ENCODE measurements around the gene TBC1D2B. TPM values are rescaled to one million over a fixed set of nuclear protein-coding genes. Genes with fewer than 3 reads are reported as not detected.
"Not testable (repeated sequence)": the region's sequence is repeated elsewhere in the genome, so short reads cannot be mapped to it uniquely, and the experiment has no call there.

The TBC1D2B gene
- total and polyA plus RNA-seq, 3 donors from 2014 or later: 28.9 to 41.5 (median 40.6) TPM

DNA sequence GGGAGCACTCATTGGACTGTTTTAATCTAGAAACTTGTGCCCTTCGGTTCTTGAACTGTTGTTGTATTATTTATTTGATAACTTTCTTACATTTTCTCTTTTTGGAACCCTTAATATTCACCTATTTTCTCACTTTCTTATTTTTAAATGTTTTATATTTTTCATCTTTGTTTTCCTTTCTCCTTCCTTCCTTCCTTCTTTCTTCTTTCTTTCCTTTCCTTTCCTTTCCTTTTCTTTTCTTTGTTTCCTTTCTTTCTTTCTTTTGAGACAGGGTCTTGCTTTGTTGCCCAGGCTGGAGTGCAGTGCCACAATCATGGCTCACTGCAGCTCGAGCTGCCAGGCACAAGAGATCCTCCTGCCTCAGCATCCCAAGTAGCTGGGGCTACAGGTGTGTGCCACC lies 108.5 kb downstream of the TBC1D2B start:
- H3K9me3 ChIP-seq: no peaks in the 10 kb centered on the region
- intact Hi-C loops (cut with DNase I; ENCODE audit: low total_unique reads): loop anchor here (5.0 to 10.0 kb wide), 2 partner anchors 138 to 276 kb away; no protein-coding TSS in a partner anchor
- H3K27me3 ChIP-seq: no peaks in the 10 kb centered on the region
- peaks cover 9% of the 10 kb centered on the region for H3K4me1 ChIP-seq
- DNase-seq: no peak
- no peak overlapping the region for H3K4me3 ChIP-seq
- TF ChIP-seq POLR2A (IDR thresholded peaks at IDR 0.05): no peak
- TF ChIP-seq, protein P1, sequence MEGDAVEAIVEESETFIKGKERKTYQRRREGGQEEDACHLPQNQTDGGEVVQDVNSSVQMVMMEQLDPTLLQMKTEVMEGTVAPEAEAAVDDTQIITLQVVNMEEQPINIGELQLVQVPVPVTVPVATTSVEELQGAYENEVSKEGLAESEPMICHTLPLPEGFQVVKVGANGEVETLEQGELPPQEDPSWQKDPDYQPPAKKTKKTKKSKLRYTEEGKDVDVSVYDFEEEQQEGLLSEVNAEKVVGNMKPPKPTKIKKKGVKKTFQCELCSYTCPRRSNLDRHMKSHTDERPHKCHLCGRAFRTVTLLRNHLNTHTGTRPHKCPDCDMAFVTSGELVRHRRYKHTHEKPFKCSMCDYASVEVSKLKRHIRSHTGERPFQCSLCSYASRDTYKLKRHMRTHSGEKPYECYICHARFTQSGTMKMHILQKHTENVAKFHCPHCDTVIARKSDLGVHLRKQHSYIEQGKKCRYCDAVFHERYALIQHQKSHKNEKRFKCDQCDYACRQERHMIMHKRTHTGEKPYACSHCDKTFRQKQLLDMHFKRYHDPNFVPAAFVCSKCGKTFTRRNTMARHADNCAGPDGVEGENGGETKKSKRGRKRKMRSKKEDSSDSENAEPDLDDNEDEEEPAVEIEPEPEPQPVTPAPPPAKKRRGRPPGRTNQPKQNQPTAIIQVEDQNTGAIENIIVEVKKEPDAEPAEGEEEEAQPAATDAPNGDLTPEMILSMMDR (IDR thresholded peaks at IDR 0.05): no peak
- H3K27ac ChIP-seq: no peak overlapping the region
- H3K36me3 ChIP-seq (ENCODE audit: low read depth, missing control alignments): no peaks in the 10 kb centered on the region
- 92% methylated on average over 2 of the region's 2 CpGs for WGBS, 2 donors

DNA sequence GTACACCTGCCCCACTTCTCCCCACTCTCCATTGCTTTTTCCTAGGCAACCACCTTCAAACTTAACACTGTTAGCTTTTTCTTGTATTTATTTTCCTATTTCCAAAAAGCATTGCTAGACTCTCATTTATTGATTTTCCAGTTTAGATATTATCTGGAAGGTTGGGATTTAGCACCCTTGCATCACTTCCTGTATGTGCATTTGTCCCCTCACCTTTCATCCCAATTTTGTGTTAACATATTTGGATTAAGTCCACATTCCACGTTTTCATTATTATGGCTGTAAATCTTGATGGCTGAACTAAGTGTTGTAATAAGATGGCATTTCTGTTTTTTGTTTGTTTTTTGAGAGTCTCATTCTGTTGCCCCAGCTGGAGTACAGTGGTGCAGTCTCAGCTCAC lies 109.7 kb downstream of the TBC1D2B start:
- DNase-seq: no peak
- Histone ChIP-seq H3K4me1 (peaks cover 6% of the 10 kb centered on the region), H3K36me3 (ENCODE audit: low read depth, missing control alignments) (no peaks in the 10 kb centered on the region), H3K9me3 (no peaks in the 10 kb centered on the region), H3K27me3 (no peaks in the 10 kb centered on the region), H3K4me3 (no peak overlapping the region), H3K27ac (no peak overlapping the region)
- 68 to 79% methylated on average over 1 of the region's 1 CpG for WGBS, 2 donors
- intact Hi-C loops (cut with DNase I; ENCODE audit: low total_unique reads): loop anchor here (5.0 to 10.0 kb wide), 2 partner anchors 140 to 277 kb away; no protein-coding TSS in a partner anchor
- no peak for TF ChIP-seq POLR2A (IDR thresholded peaks at IDR 0.05)
- TF ChIP-seq, protein P1 (IDR thresholded peaks at IDR 0.05): no peak

DNA sequence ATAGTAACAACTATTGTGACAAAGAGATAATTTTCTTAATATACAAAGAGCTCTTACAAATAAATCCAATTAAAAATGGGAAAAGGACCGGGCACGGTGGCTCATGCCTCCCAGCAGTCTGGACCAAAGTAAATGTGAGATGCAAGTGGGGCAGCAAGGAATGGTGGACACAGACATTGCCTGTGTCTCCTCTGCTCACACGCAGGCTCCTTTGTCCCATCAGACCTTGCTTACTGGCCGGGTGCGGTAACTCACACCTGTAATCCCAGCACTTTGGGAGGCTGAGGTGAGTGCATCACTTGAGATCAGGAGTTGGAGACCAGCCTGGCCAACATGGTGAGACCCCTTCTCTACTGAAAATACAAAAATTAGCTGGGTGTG lies 110.3 kb downstream of the TBC1D2B start:
- H3K9me3 ChIP-seq; H3K36me3 ChIP-seq (ENCODE audit: low read depth, missing control alignments); H3K27me3 ChIP-seq; H3K4me1 ChIP-seq; H3K27ac ChIP-seq; H3K4me3 ChIP-seq; DNase-seq: not testable (repeated sequence)
- intact Hi-C loops (cut with DNase I; ENCODE audit: low total_unique reads): loop anchor here (5.0 to 10.0 kb wide), 2 partner anchors 140 to 278 kb away; no protein-coding TSS in a partner anchor
- 83 to 88% methylated on average over 5 of the region's 5 CpGs for WGBS, 2 donors

- Histone ChIP-seq H3K27ac (no peak overlapping the region), H3K4me3 (no peak overlapping the region), H3K9me3 (no peaks in the 10 kb centered on the region), H3K4me1 (peaks cover 6% of the 10 kb centered on the region), H3K27me3 (no peaks in the 10 kb centered on the region), H3K36me3 (ENCODE audit: low read depth, missing control alignments) (no peaks in the 10 kb centered on the region)
- TF ChIP-seq, protein P1 (IDR thresholded peaks at IDR 0.05): peak; percentile 51 to 74 (median 71)
- no peak for TF ChIP-seq POLR2A (IDR thresholded peaks at IDR 0.05)
- WGBS, 2 donors: 32 to 42% methylated on average over 4 of the region's 4 CpGs
- intact Hi-C loops (cut with DNase I; ENCODE audit: low total_unique reads): loop anchor here (5.0 to 10.0 kb wide), 2 partner anchors 141 to 278 kb away; no protein-coding TSS in a partner anchor
- DNase-seq: no peak
These were observed 110.8 kb downstream of the TBC1D2B start for GRCh38 chr15:77966540-77967234.

GRCh38 chr15:77964193-77964592 lies 113.3 kb downstream of the TBC1D2B start:
- Histone ChIP-seq H3K4me1 (no peaks in the 10 kb centered on the region), H3K4me3 (no peak overlapping the region), H3K36me3 (ENCODE audit: low read depth, missing control alignments) (no peaks in the 10 kb centered on the region), H3K9me3 (no peaks in the 10 kb centered on the region), H3K27me3 (no peaks in the 10 kb centered on the region), H3K27ac (no peak overlapping the region)
- intact Hi-C loops (cut with DNase I; ENCODE audit: low total_unique reads): loop anchor here (10.0 kb wide), 1 partner anchor 281 kb away; no protein-coding TSS in a partner anchor
- TF ChIP-seq POLR2A (IDR thresholded peaks at IDR 0.05): no peak
- TF ChIP-seq, protein P1 (IDR thresholded peaks at IDR 0.05): no peak
- no peak for DNase-seq
- 58 to 76% methylated on average over 1 of the region's 1 CpG for WGBS, 2 donors

Measured in testis (tissue), 3 donors.